ENCODE measurements around the gene TRIAP1.
"Not testable (repeated sequence)": the region's sequence is repeated elsewhere in the genome, so short reads cannot be mapped to it uniquely, and the experiment has no call there.

TRIAP1 gene

GRCh38 chr12:120445911-120446843 lies at the start of gene TRIAP1, which contains the start of gene GATC:
TSS of gene TRIAP1 (minus strand) at chr12:120446384. CDS start at chr12:120446372, 12 bp downstream.
TSS of gene GATC (plus strand) at chr12:120446444. CDS start at chr12:120446481, 37 bp downstream.
- DNase-seq, result peak; percentile 87

GRCh38 chr12:120495186-120495730 lies 49.1 kb upstream of the TRIAP1 start:
- no peak for DNase-seq

GRCh38 chr12:120490833-120491512 lies 44.8 kb upstream of the TRIAP1 start:
- no peak for DNase-seq

- DNase-seq, result no peak
Measured at GRCh38 chr12:120490325-120490724, 44.1 kb upstream of the TRIAP1 start.

- DNase-seq, result no peak
Measured at GRCh38 chr12:120489018-120489417, 42.8 kb upstream of the TRIAP1 start.

- no peak for DNase-seq
Measured at GRCh38 chr12:120488057-120488640, 42.0 kb upstream of the TRIAP1 start.

- DNase-seq, result not testable (repeated sequence)
Measured at GRCh38 chr12:120487552-120487951, 41.4 kb upstream of the TRIAP1 start.

- DNase-seq, result no peak
Measured at GRCh38 chr12:120485961-120486881, 40.0 kb upstream of the TRIAP1 start.

GRCh38 chr12:120483621-120484020 lies 37.4 kb upstream of the TRIAP1 start:
- DNase-seq, result no peak

GRCh38 chr12:120481022-120481767 lies 35.0 kb upstream of the TRIAP1 start:
- no peak for DNase-seq

GRCh38 chr12:120480211-120480610 lies 34.0 kb upstream of the TRIAP1 start:
- no peak for DNase-seq

- no peak for DNase-seq
Measured at GRCh38 chr12:120479458-120479857, 33.3 kb upstream of the TRIAP1 start.

- DNase-seq, result no peak
Measured at GRCh38 chr12:120475643-120476042, 29.5 kb upstream of the TRIAP1 start.

- DNase-seq, result no peak
Measured at GRCh38 chr12:120474616-120474960, 28.4 kb upstream of the TRIAP1 start.

GRCh38 chr12:120473807-120474615 lies 27.8 kb upstream of the TRIAP1 start:
- no peak for DNase-seq

- DNase-seq, result no peak
Measured at GRCh38 chr12:120472521-120472920, 26.3 kb upstream of the TRIAP1 start.

- DNase-seq, result no peak
Measured at GRCh38 chr12:120470150-120470784, 24.1 kb upstream of the TRIAP1 start.

- peak; percentile 97 for DNase-seq
Measured at GRCh38 chr12:120469450-120470149, 23.4 kb upstream of the TRIAP1 start, which contains the start of gene SRSF9. TSS of gene SRSF9 (minus strand) at chr12:120469748. CDS start at chr12:120469609, 139 bp downstream.

GRCh38 chr12:120468821-120469449 lies 22.8 kb upstream of the TRIAP1 start:
- peak; percentile 54 for DNase-seq

All from stimulated activated CD4-positive, alpha-beta T cell treated with anti-CD3 and anti-CD28 coated beads, Interleukin-4, amount 100 ng/mL, for 24 hours (primary cell).